Gastrocnemius medialis (tissue), 4 donors: ENCODE measurements around the gene REX1BD. TPM values are rescaled to one million over a fixed set of nuclear protein-coding genes. Genes with fewer than 3 reads are reported as not detected.

Experiments
- ATAC-seq, 2 donors: fragments of 150-250 bp; one replicate each; pipeline ENCODE4 v1.9.1; 2016
- DNase-seq, 2 donors: peaks; one replicate each; pipeline ENCODE4 v3.0.0-alpha.2; 2019
- H3K27ac ChIP-seq, 4 donors: fragments of 200-600 bp; sonication (generic); 1 replicate in 1 of 4; 2 replicates in 3 of 4; pipeline ENCODE4 v1.5.1; 2016 to 2018; ENCODE audit warnings: mild to moderate bottlenecking in 2 of 4, moderate library complexity in 1 of 4
- H3K27me3 ChIP-seq, 3 donors: fragments of 200-600 bp; sonication (generic) in 2 of 3; 1 replicate in 1 of 3; 2 replicates in 2 of 3; pipeline versions ENCODE4 v1.5.1 to v1.6.0; 2016 to 2019; ENCODE audit warnings: mild to moderate bottlenecking in 1 of 3, moderate library complexity in 1 of 3
- H3K36me3 ChIP-seq, 2 donors: fragments of 200-600 bp; sonication (generic) in 1 of 2; one replicate each; pipeline ENCODE4 v1.5.1; 2017 to 2018
- H3K4me1 ChIP-seq, 2 donors: fragments of 200-600 bp; sonication (generic) in 1 of 2; one replicate each; pipeline ENCODE4 v1.5.1; 2016 to 2017; ENCODE audit warnings: mild to moderate bottlenecking in 2 of 2
- H3K4me3 ChIP-seq, 4 donors: fragments of 200-600 bp; sonication (generic) in 3 of 4; 1 replicate in 1 of 4; 2 replicates in 3 of 4; pipeline ENCODE4 v1.5.1; 2016 to 2019; ENCODE audit warnings: mild to moderate bottlenecking in 2 of 4
- H3K9me3 ChIP-seq, 3 donors: fragments of 200-600 bp; sonication (generic) in 2 of 3; 1 replicate in 1 of 3; 2 replicates in 2 of 3; pipeline ENCODE4 v1.5.1; 2016 to 2019
- POLR2A ChIP-seq, 2 donors: fragments of 450-650 bp; IDR thresholded peaks; one replicate each; pipeline ENCODE4 v1.6.1; 2017; ENCODE audit warnings: antibody characterized with exemption in 2 of 2, mild to moderate bottlenecking in 2 of 2, moderate library complexity in 2 of 2
- in situ Hi-C, 4 donors: fragments of 200-750 bp; cut with MboI; loops; one replicate each; pipeline versions ENCODE4 v1.15.0 to v1.8.0; 2017; ENCODE audit warnings: low sequenced_read_pairs in 4 of 4
- intact Hi-C: fragments of 100-400 bp; cut with DNase I; formaldehyde crosslinking; loops from one replicate; pipeline ENCODE4 v1.15.1; 2023; ENCODE audit warnings: low total_unique reads
- total RNA-seq, 4 donors: library from RNA; depleted of rRNA; stranded (reverse); fragments of >200 nt; gene quantifications; one replicate each; pipeline versions ENCODE4 v1.1.0 to v1.2.3, GENCODE V29; 2016
- TF ChIP-seq, protein P1 (sequence below), 5 experiments: fragments of 450-650 bp in 3 of 5; fragments of 200-600 bp in 2 of 5; sonication (generic) in 2 of 5; IDR thresholded peaks in 4 of 5; conservative IDR thresholded peaks in 1 of 5; 1 replicate in 4 of 5; 2 replicates in 1 of 5; pipeline ENCODE4 v1.5.1; 2016 to 2019; ENCODE audit warnings: antibody characterized with exemption in 5 of 5, mild to moderate bottlenecking in 3 of 5, moderate library complexity in 3 of 5

Gene REX1BD
- total RNA-seq, 4 donors from 2014 or later, result 163 to 337 (median 187) TPM

GRCh38 chr19:18633321-18633720, 44.7 kb downstream of the REX1BD start:
- no peaks in the 10 kb centered on the region for H3K36me3 ChIP-seq
- H3K27ac ChIP-seq, result no peak overlapping the region
- H3K9me3 ChIP-seq, result no peaks in the 10 kb centered on the region
- no peaks in the 10 kb centered on the region for H3K27me3 ChIP-seq
- ATAC-seq (no peak), DNase-seq (no peak)
- no peak overlapping the region for H3K4me3 ChIP-seq
- H3K4me1 ChIP-seq, result peaks cover 11 to 20% of the 10 kb centered on the region in 2 donors
- in situ Hi-C loops, result no loop called here
- TF ChIP-seq, protein P1, sequence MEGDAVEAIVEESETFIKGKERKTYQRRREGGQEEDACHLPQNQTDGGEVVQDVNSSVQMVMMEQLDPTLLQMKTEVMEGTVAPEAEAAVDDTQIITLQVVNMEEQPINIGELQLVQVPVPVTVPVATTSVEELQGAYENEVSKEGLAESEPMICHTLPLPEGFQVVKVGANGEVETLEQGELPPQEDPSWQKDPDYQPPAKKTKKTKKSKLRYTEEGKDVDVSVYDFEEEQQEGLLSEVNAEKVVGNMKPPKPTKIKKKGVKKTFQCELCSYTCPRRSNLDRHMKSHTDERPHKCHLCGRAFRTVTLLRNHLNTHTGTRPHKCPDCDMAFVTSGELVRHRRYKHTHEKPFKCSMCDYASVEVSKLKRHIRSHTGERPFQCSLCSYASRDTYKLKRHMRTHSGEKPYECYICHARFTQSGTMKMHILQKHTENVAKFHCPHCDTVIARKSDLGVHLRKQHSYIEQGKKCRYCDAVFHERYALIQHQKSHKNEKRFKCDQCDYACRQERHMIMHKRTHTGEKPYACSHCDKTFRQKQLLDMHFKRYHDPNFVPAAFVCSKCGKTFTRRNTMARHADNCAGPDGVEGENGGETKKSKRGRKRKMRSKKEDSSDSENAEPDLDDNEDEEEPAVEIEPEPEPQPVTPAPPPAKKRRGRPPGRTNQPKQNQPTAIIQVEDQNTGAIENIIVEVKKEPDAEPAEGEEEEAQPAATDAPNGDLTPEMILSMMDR (IDR thresholded peaks at IDR 0.05 in 4 of 5, conservative IDR thresholded peaks at IDR 0.05 in 1 of 5), result no peak
- TF ChIP-seq POLR2A (IDR thresholded peaks at IDR 0.05), result no peak
- intact Hi-C loops, result loop anchor here (10.0 kb wide), 1 partner anchor 681 kb away; no protein-coding TSS in a partner anchor

- ATAC-seq (no peak), DNase-seq (no peak)
- peak overlapping the region in 1 of 4 donors; percentile 93 for H3K27ac ChIP-seq
- in situ Hi-C loops, result no loop called here
- no peaks in the 10 kb centered on the region for H3K27me3 ChIP-seq
- peaks cover 12 to 17% of the 10 kb centered on the region in 2 donors for H3K4me1 ChIP-seq
- intact Hi-C loops, result loop anchor here (10.0 kb wide), 1 partner anchor 680 kb away; no protein-coding TSS in a partner anchor
- no peaks in the 10 kb centered on the region for H3K9me3 ChIP-seq
- TF ChIP-seq POLR2A (IDR thresholded peaks at IDR 0.05), result no peak
- TF ChIP-seq, protein P1 (IDR thresholded peaks at IDR 0.05 in 4 of 5, conservative IDR thresholded peaks at IDR 0.05 in 1 of 5), result no peak
- H3K36me3 ChIP-seq, result no peaks in the 10 kb centered on the region
- no peak overlapping the region for H3K4me3 ChIP-seq
Observed at GRCh38 chr19:18634612-18635297, 46.2 kb downstream of the REX1BD start.

DNA sequence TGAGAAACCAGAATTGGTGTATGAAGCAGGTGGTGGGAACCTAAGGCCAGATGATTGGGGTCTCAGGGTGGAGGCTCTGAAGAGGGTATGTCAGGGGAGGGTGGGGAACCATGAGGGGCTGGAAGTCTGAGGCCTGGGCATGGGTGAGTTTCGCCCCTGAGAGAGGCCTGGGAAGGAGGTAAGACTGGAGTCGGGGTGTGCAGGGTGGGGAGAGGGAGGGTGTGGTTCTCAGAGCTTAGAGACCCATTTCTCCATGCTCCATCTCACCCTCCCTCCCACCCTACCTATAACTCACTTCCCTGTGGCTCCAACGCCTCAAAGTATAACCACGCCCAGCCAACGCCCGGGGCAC, 47.2 kb downstream of the REX1BD start:
- DNase-seq, result no peak
- H3K27ac ChIP-seq, result peak overlapping the region in 2 of 4 donors; percentile 90 to 93
- H3K36me3 ChIP-seq, result no peaks in the 10 kb centered on the region
- peaks cover 12 to 17% of the 10 kb centered on the region in 2 donors for H3K4me1 ChIP-seq
- in situ Hi-C loops (no loop called here), intact Hi-C loops (loop anchor here (1.0 to 10.0 kb wide), 2 partner anchors 47 to 679 kb away; partner anchors contain the start of gene CRTC1)
- no peaks in the 10 kb centered on the region for H3K9me3 ChIP-seq
- TF ChIP-seq, protein P1 (IDR thresholded peaks at IDR 0.05 in 4 of 5, conservative IDR thresholded peaks at IDR 0.05 in 1 of 5), result no peak
- TF ChIP-seq POLR2A (IDR thresholded peaks at IDR 0.05), result no peak
- H3K4me3 ChIP-seq, result peak overlapping the region in 2 of 4 donors; percentile 88 to 99
- ATAC-seq, result no peak
- H3K27me3 ChIP-seq, result no peaks in the 10 kb centered on the region

DNA sequence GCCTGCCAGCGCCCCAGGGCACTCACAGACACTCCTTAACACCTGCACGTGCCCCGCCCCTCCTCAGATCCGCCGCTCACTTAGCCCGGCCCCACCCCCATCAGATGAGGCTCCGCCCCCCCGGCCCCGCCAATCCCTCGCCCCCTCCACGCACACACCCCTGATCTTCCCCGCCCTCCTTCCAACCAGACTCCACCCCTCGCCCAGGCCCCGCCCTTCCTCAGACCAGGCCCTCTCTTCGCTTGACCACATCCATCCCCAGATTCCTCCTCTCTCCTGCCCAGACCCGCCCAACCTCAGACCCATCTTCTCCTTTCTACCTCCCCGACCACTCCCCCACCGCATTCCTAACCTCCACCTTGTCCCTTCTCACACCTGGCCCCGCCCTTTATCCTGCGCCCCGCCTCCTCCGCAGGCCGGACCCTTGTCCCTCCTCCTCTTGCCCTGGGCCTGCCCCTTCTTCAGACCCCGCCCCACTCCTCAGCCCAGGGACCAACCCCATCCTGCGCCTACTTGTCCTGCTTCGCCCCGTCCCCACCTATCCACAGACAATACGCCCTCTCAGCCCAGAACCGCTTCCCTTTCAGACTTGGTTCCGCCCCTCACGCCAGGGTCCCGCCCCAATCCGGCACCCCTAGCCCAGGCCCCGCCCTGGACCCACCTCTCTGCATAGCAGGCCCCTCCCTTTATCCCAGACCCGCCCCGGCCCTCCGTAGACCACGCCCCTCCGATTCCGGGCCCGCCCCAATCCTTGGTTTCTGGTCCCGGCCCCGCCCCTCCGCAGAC, 47.8 kb downstream of the REX1BD start:
- in situ Hi-C loops (no loop called here), intact Hi-C loops (loop anchor here (1.0 to 10.0 kb wide), 2 partner anchors 47 to 678 kb away; partner anchors contain the start of gene CRTC1)
- H3K27ac ChIP-seq, result peak overlapping the region; percentile 85 to 98 (median 92)
- peak; percentile 91 for ATAC-seq
- H3K4me1 ChIP-seq, result peaks cover 12 to 17% of the 10 kb centered on the region in 2 donors
- no peaks in the 10 kb centered on the region for H3K27me3 ChIP-seq
- TF ChIP-seq, protein P1 (IDR thresholded peaks at IDR 0.05 in 4 of 5, conservative IDR thresholded peaks at IDR 0.05 in 1 of 5), result no peak
- TF ChIP-seq POLR2A (IDR thresholded peaks at IDR 0.05), result no peak
- H3K9me3 ChIP-seq, result no peaks in the 10 kb centered on the region
- H3K36me3 ChIP-seq, result no peaks in the 10 kb centered on the region
- peak overlapping the region; percentile 59 to 99 (median 83) for H3K4me3 ChIP-seq
- DNase-seq, result peak; percentile 97 to 98
